Activated CD8-positive, alpha-beta T cell treated with anti-CD3 and anti-CD28 coated beads for 36 hours (primary cell): ENCODE measurements around the gene IFT81. TPM values are rescaled to one million over a fixed set of nuclear protein-coding genes. Genes with fewer than 3 reads are reported as not detected.

Experiments
- ATAC-seq: fragments of 200-7000 bp; cut with Tn5 transposase; one replicate; pipeline ENCODE4 v1.10.0; 2021; ENCODE audit warnings: mild to moderate bottlenecking, moderate library complexity
- CTCF ChIA-PET: fragments of 350-600 bp; sonication (Branson Sonifier 250); formaldehyde crosslinking; loops from one replicate; lab custom pipeline; 2021; ENCODE audit warnings: antibody characterized with exemption; lab: Charles Lee
- POLR2A ChIA-PET: fragments of 350-600 bp; sonication (Branson Sonifier 250); formaldehyde crosslinking; loops from one replicate; lab custom pipeline; 2021; ENCODE audit warnings: antibody characterized with exemption; lab: Charles Lee
- DNase-seq: peaks from one replicate; pipeline ENCODE4 v3.0.0-alpha.2; 2020
- H3K27ac Mint-ChIP-seq: one replicate; pipeline ENCODE4 v1.8.0; 2021; ENCODE audit warnings: mild to moderate bottlenecking, mixed read lengths
- H3K27me3 Mint-ChIP-seq: one replicate; pipeline ENCODE4 v1.8.0; 2021; ENCODE audit warnings: mixed read lengths
- H3K36me3 Mint-ChIP-seq: one replicate; pipeline ENCODE4 v1.8.0; 2021; ENCODE audit warnings: low read depth, mixed read lengths
- H3K4me1 Mint-ChIP-seq: one replicate; pipeline ENCODE4 v1.8.0; 2021; ENCODE audit warnings: low read depth, mixed read lengths
- H3K4me3 Mint-ChIP-seq: one replicate; pipeline ENCODE4 v1.8.0; 2021; ENCODE audit warnings: mild to moderate bottlenecking, moderate library complexity, mixed read lengths
- H3K9me3 Mint-ChIP-seq: one replicate; pipeline ENCODE4 v1.8.0; 2021; ENCODE audit warnings: mixed read lengths
- CTCF ChIP-seq: fragments of 200-600 bp; IDR thresholded peaks from one replicate; pipeline ENCODE4 v1.8.0; 2022; ENCODE audit warnings: antibody characterized with exemption, mild to moderate bottlenecking
- intact Hi-C: fragments of 100-400 bp; cut with micrococcal nuclease; formaldehyde crosslinking; loops from one replicate; pipeline ENCODE4 v1.10.0; 2022
- total RNA-seq, 2 experiments: library from RNA; stranded (reverse); gene quantifications; one replicate each; pipeline ENCODE4 v1.2.3, GENCODE V29; 2021

IFT81 gene
- total RNA-seq, 2 experiments from 2014 or later: 1.8 to 2.8 TPM

- intact Hi-C loops: no loop called here
- no peak for ATAC-seq
- Mint-ChIP-seq H3K4me3 (no peak overlapping the region), H3K9me3 (no peaks in the 10 kb centered on the region), H3K27me3 (peaks cover 7% of the 10 kb centered on the region), H3K4me1 (no peaks in the 10 kb centered on the region), H3K36me3 (no peaks in the 10 kb centered on the region), H3K27ac (no peak overlapping the region)
- DNase-seq: no peak
- CTCF ChIA-PET: no interaction called here
- POLR2A ChIA-PET: no interaction called here
- TF ChIP-seq CTCF: no peak
These were observed 6.0 kb upstream of the IFT81 start for GRCh38 chr12:110117956-110118685.

GRCh38 chr12:110122929-110123328, 1.2 kb upstream of the IFT81 start:
- Mint-ChIP-seq H3K4me1 (peaks cover 7% of the 10 kb centered on the region), H3K27ac (no peak overlapping the region), H3K36me3 (no peaks in the 10 kb centered on the region), H3K27me3 (peaks cover 8% of the 10 kb centered on the region), H3K4me3 (no peak overlapping the region), H3K9me3 (no peaks in the 10 kb centered on the region)
- POLR2A ChIA-PET: no interaction called here
- TF ChIP-seq CTCF: no peak
- ATAC-seq: no peak
- no peak for DNase-seq
- CTCF ChIA-PET: interaction anchor here (1.4 to 1.6 kb wide), 2 partner anchors 12 to 22 kb away, joined by 4 to 6 read pairs; no protein-coding TSS in a partner anchor
- intact Hi-C loops: no loop called here

- TF ChIP-seq CTCF: no peak
- DNase-seq (no peak), ATAC-seq (no peak)
- no peak overlapping the region for H3K27ac Mint-ChIP-seq
- H3K4me1 Mint-ChIP-seq: peaks cover 7% of the 10 kb centered on the region
- H3K27me3 Mint-ChIP-seq: peaks cover 8% of the 10 kb centered on the region
- H3K9me3 Mint-ChIP-seq: no peaks in the 10 kb centered on the region
- H3K36me3 Mint-ChIP-seq: no peaks in the 10 kb centered on the region
- H3K4me3 Mint-ChIP-seq: peak overlapping the region; percentile 81
- ChIA-PET CTCF (interaction anchor here (1.4 to 1.6 kb wide), 3 partner anchors 11 to 25 kb away, joined by 4 to 6 read pairs (median 6); no protein-coding TSS in a partner anchor), POLR2A (interaction anchor here (0.7 to 1.1 kb wide), 2 partner anchors 21 to 307 kb away, joined by 3 read pairs; no protein-coding TSS in a partner anchor)
- intact Hi-C loops: no loop called here
These were observed 263 bp upstream of the IFT81 start for GRCh38 chr12:110123919-110124268.

GRCh38 chr12:110126557-110126956, 2.4 kb downstream of the IFT81 start:
- Mint-ChIP-seq H3K4me1 (peaks cover 7% of the 10 kb centered on the region), H3K36me3 (no peaks in the 10 kb centered on the region), H3K9me3 (no peaks in the 10 kb centered on the region), H3K27me3 (peaks cover 4% of the 10 kb centered on the region), H3K4me3 (no peak overlapping the region), H3K27ac (no peak overlapping the region)
- intact Hi-C loops: no loop called here
- ChIA-PET POLR2A (no interaction called here), CTCF (interaction anchor here (1.1 kb wide), 1 partner anchor 9 kb away, joined by 3 read pairs; no protein-coding TSS in a partner anchor)
- TF ChIP-seq CTCF: no peak
- no peak for ATAC-seq
- no peak for DNase-seq

- ATAC-seq: no peak
- DNase-seq: no peak
- Mint-ChIP-seq H3K27ac (no peak overlapping the region), H3K4me3 (no peak overlapping the region), H3K27me3 (no peaks in the 10 kb centered on the region), H3K9me3 (no peaks in the 10 kb centered on the region), H3K36me3 (no peaks in the 10 kb centered on the region), H3K4me1 (peaks cover 3% of the 10 kb centered on the region)
- no peak for TF ChIP-seq CTCF
- POLR2A ChIA-PET: no interaction called here
- intact Hi-C loops: no loop called here
- CTCF ChIA-PET: interaction anchor here (1.0 to 1.7 kb wide), 4 partner anchors 8 to 35 kb away, joined by 3 to 4 read pairs (median 3); partner anchors contain the start of gene IFT81
These were observed 10.7 kb downstream of the IFT81 start for GRCh38 chr12:110134691-110135411.
